Caco-2 (cell line): ENCODE results near the gene SBNO2. TPM values are rescaled to one million over a fixed set of nuclear protein-coding genes. Genes with fewer than 3 reads are reported as not detected.

ENCODE experiments used
- Bru-seq: library from RNA; stranded (reverse); fragments of 400-500 nt; gene quantifications from one replicate; lab custom pipeline; 2021; lab: Mats Ljungman, UMichigan
- BruChase-seq, 2 experiments: library from RNA; stranded (reverse); fragments of 400-500 nt; gene quantifications; one replicate each; lab custom pipeline; 2021; lab: Mats Ljungman, UMichigan
- BruUV-seq: library from RNA; stranded (reverse); fragments of 400-500 nt; replicated peaks from 2 replicates; lab custom pipeline; 2021; lab: Mats Ljungman, UMichigan
- CTCF ChIA-PET: fragments of 300-600 bp; sonication (Branson Sonifier 250); formaldehyde crosslinking; loops from one replicate; lab custom pipeline; 2022; ENCODE audit warnings: antibody characterized with exemption; lab: Charles Lee
- POLR2A ChIA-PET: fragments of 300-600 bp; sonication (Branson Sonifier 250); formaldehyde crosslinking; loops from one replicate; lab custom pipeline; 2022; ENCODE audit warnings: antibody characterized with exemption; lab: Charles Lee
- DNase-seq, 2 experiments: peaks; one replicate each; pipeline versions ENCODE4 v3.0.0 to v3.0.0-alpha.2; 2020 to 2022
- H3K27me3 ChIP-seq: replicated peaks from 2 replicates; pipeline ENCODE4 v1.6.0; 2011; ENCODE audit warnings: low read length; ENCODE audit not compliant: control insufficient read depth, insufficient read depth
- H3K36me3 ChIP-seq: 2 replicates; pipeline ENCODE4 v1.5.1; 2011; ENCODE audit warnings: low read length; ENCODE audit not compliant: control insufficient read depth, insufficient read depth
- H3K4me1 ChIP-seq: fragments of 250-450 bp; sonication (Bioruptor Pico); 2 replicates; pipeline ENCODE4 v1.5.1; 2020; ENCODE audit warnings: mild to moderate bottlenecking
- H3K4me3 ChIP-seq: 2 replicates; pipeline ENCODE4 v1.5.1; 2011; ENCODE audit warnings: low read depth, mild to moderate bottlenecking, control low read depth, low read length
- H3K9me3 ChIP-seq: fragments of 250-450 bp; sonication (Bioruptor Pico); 2 replicates; pipeline ENCODE4 v1.5.1; 2020; ENCODE audit warnings: mild to moderate bottlenecking, moderate library complexity
- H3K27ac Mint-ChIP-seq: one replicate; pipeline ENCODE4 v1.8.0; 2022; ENCODE audit warnings: mixed read lengths; ENCODE audit not compliant: unreplicated experiment
- H3K27me3 Mint-ChIP-seq: one replicate; pipeline ENCODE4 v1.8.0; 2022; ENCODE audit warnings: mixed read lengths; ENCODE audit not compliant: insufficient read depth, unreplicated experiment
- H3K36me3 Mint-ChIP-seq: one replicate; pipeline ENCODE4 v1.8.0; 2022; ENCODE audit warnings: mild to moderate bottlenecking, mixed read lengths; ENCODE audit not compliant: insufficient read depth, unreplicated experiment
- H3K4me1 Mint-ChIP-seq: one replicate; pipeline ENCODE4 v1.8.0; 2022; ENCODE audit warnings: low read depth, mixed read lengths; ENCODE audit not compliant: unreplicated experiment
- H3K4me3 Mint-ChIP-seq: one replicate; pipeline ENCODE4 v1.8.0; 2022; ENCODE audit warnings: mild to moderate bottlenecking, moderate library complexity, mixed read lengths; ENCODE audit not compliant: unreplicated experiment
- H3K9me3 Mint-ChIP-seq: one replicate; pipeline ENCODE4 v1.8.0; 2022; ENCODE audit warnings: mixed read lengths; ENCODE audit not compliant: unreplicated experiment
- intact Hi-C: fragments of 100-400 bp; cut with micrococcal nuclease; formaldehyde crosslinking; loops from one replicate; pipeline ENCODE4 v1.10.0; 2022; ENCODE audit not compliant: unreplicated experiment
- long read RNA-seq: library from polyadenylated mRNA; stranded (forward); transcript quantifications from one replicate; pipeline ENCODE4 v2.0.0, GENCODE V29; 2022
- total RNA-seq: library from RNA; stranded (reverse); gene quantifications from 2 replicates; pipeline ENCODE4 v1.2.3, GENCODE V29; 2022
- TF ChIP-seq, protein P1 (sequence below), 2 experiments: fragments of 200-600 bp in 1 of 2; IDR thresholded peaks; 1 replicate in 1 of 2; 2 replicates in 1 of 2; pipeline versions ENCODE4 v1.5.1 to v1.8.0; 2011 to 2022; ENCODE audit warnings: antibody characterized with exemption in 1 of 2, control low read depth in 1 of 2, inconsistent platforms in 1 of 2, low read depth in 1 of 2, low read length in 1 of 2, mild to moderate bottlenecking in 1 of 2, moderate library complexity in 1 of 2; ENCODE audit not compliant: insufficient read depth in 1 of 2, severe bottlenecking in 1 of 2, unreplicated experiment in 1 of 2

Gene SBNO2, protein sequence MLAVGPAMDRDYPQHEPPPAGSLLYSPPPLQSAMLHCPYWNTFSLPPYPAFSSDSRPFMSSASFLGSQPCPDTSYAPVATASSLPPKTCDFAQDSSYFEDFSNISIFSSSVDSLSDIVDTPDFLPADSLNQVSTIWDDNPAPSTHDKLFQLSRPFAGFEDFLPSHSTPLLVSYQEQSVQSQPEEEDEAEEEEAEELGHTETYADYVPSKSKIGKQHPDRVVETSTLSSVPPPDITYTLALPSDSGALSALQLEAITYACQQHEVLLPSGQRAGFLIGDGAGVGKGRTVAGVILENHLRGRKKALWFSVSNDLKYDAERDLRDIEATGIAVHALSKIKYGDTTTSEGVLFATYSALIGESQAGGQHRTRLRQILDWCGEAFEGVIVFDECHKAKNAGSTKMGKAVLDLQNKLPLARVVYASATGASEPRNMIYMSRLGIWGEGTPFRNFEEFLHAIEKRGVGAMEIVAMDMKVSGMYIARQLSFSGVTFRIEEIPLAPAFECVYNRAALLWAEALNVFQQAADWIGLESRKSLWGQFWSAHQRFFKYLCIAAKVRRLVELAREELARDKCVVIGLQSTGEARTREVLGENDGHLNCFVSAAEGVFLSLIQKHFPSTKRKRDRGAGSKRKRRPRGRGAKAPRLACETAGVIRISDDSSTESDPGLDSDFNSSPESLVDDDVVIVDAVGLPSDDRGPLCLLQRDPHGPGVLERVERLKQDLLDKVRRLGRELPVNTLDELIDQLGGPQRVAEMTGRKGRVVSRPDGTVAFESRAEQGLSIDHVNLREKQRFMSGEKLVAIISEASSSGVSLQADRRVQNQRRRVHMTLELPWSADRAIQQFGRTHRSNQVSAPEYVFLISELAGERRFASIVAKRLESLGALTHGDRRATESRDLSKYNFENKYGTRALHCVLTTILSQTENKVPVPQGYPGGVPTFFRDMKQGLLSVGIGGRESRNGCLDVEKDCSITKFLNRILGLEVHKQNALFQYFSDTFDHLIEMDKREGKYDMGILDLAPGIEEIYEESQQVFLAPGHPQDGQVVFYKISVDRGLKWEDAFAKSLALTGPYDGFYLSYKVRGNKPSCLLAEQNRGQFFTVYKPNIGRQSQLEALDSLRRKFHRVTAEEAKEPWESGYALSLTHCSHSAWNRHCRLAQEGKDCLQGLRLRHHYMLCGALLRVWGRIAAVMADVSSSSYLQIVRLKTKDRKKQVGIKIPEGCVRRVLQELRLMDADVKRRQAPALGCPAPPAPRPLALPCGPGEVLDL (N-terminal part only)
- 37.3 and 41.2 TPM in 2 replicates for total RNA-seq
- Bru-seq, nascent RNA: percentile 47 among the genes with signal in this experiment
- percentile 49 among the genes with signal in this experiment for BruChase-seq, experiment 1, labeled RNA remaining after a 2-hour chase
- percentile 58 among the genes with signal in this experiment for BruChase-seq, experiment 2, labeled RNA remaining after a 6-hour chase
- long read RNA-seq, full-length matches to known transcripts: 10 of 34 reads
- long read RNA-seq, partial matches to known transcripts: 7 of 34 reads
- long read RNA-seq, other reads (novel, unspliced or antisense): 17 of 34 reads

DNA sequence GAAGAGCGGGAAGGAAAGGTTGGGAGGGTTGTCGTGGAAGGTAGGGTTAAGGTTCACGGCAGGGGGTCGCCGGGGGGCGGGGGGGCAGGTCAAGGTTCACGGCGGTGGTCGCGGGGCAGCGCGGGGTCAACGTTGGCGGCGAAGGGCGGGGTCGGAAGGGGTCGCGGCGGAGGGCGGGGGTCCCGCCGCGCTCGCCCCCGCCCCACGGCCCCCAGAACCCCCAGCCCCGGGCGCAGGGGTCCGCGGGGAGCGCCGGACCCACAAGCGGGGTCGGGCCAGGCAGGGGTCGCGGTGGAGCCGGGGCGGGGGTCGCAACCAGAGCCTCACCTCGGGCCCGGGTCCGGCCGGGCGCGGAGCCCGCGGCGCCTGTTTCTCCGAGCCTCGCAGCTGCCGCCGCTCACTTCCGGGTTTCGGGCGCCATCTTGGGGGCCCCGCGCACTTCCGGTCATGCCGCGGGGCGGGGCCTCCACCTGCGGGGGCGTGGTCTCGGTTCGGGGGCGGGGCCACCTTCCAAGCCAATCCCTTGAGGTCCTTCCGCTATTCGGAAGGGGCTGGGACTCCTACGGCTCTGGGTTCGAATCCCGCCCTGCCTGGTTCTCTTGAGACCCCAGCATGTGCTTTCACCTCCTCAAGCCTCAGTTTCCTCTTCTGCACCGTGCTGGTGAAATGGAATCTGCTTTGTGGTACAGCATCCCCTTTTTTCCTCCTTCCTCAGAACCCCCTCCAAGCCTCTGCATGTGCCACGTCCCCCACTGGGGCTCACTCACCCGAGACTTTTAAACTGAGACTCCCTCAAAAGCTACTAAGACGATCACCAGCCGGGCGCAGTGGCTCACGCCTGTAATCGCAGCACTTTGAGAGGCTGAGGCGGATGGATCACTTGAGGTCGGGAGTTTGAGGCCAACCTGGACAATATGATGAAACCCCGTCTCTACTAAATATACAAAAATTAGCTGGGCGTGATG, at the start of gene SBNO2:
TSS of gene SBNO2 (minus strand) at position 424 of the 965 bp plus-strand sequence. CDS start 19,992 bp downstream, outside the sequence.
- Mint-ChIP-seq H3K4me3 (peak within 1 kb of the TSS; percentile 97), H3K27me3 (no peaks in the 10 kb centered on the region), H3K9me3 (no peaks in the 10 kb centered on the region), H3K4me1 (peaks cover 9% of the 10 kb centered on the region), H3K36me3 (peaks cover 11% of the 10 kb centered on the region), H3K27ac (peak within 1 kb of the TSS; percentile 96)
- H3K9me3 ChIP-seq: no peaks in the 10 kb centered on the region
- TF ChIP-seq, protein P1, sequence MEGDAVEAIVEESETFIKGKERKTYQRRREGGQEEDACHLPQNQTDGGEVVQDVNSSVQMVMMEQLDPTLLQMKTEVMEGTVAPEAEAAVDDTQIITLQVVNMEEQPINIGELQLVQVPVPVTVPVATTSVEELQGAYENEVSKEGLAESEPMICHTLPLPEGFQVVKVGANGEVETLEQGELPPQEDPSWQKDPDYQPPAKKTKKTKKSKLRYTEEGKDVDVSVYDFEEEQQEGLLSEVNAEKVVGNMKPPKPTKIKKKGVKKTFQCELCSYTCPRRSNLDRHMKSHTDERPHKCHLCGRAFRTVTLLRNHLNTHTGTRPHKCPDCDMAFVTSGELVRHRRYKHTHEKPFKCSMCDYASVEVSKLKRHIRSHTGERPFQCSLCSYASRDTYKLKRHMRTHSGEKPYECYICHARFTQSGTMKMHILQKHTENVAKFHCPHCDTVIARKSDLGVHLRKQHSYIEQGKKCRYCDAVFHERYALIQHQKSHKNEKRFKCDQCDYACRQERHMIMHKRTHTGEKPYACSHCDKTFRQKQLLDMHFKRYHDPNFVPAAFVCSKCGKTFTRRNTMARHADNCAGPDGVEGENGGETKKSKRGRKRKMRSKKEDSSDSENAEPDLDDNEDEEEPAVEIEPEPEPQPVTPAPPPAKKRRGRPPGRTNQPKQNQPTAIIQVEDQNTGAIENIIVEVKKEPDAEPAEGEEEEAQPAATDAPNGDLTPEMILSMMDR (IDR thresholded peaks at IDR 0.05; ENCODE audit: insufficient read depth in 1 of 2, low read depth in 1 of 2, low read length in 1 of 2, severe bottlenecking in 1 of 2, unreplicated experiment in 1 of 2): no peak
- ChIA-PET POLR2A (interaction anchor here (0.6 kb wide), 1 partner anchor 84 kb away, joined by 4 read pairs; no protein-coding TSS in a partner anchor), CTCF (no interaction called here)
- intact Hi-C loops: no loop called here
- H3K36me3 ChIP-seq: no peaks in the 10 kb centered on the region
- peak within 1 kb of the TSS; percentile 89 for H3K4me3 ChIP-seq
- H3K4me1 ChIP-seq: 0 out of 2 replicates have a peak, but pooled peaks cover 3% of the 10 kb centered on the region
- DNase-seq: peak; percentile 89 to 96
- no TSS peak for BruUV-seq
- H3K27me3 ChIP-seq: no peaks in the 10 kb centered on the region

DNA sequence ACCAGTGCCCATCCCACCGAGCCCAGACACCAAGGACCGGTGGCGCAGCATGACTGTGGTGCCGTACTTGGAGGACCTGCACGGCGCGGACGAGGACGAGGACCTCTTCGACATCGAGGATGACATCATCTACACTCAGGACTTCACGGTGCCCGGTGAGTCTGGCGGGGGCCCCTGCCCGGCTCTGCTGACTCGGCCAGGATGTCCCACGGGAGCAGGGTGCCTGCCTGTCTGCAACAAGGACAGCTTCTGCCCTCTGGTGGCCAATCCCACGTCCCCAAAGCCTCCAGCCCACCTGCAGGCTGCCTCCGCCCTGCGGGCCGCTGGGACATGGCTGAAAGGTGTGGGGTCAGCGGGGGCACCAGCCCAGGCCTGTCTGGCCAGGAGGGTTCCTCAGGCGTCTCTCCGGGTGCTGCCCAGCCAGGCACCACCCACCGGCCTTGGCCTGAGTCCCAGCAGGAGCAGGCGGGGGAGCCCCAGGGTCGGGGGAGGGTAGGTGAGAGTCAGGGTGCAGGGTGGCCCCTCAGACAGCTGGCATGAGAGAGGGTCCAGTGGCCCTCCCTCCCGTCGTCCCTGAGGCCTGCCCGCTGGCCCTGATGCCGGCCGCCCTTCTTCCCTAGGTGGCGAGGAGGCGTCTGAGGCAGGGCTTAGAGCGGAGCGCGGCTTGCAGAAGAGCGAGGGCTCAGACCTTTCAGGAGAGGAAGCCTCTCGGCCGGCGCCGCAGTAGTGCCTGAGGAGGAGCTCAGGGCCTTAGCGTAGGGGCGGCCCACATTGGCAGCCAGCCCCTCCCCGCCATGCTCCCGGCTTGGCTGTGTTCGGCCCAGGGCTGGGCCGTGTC, 49.2 kb upstream of the SBNO2 start:
- Mint-ChIP-seq H3K9me3 (no peaks in the 10 kb centered on the region), H3K36me3 (peaks cover 20% of the 10 kb centered on the region), H3K4me3 (no peak overlapping the region), H3K27ac (no peak overlapping the region), H3K4me1 (no peaks in the 10 kb centered on the region), H3K27me3 (no peaks in the 10 kb centered on the region)
- Histone ChIP-seq H3K36me3 (peaks cover 2% of the 10 kb centered on the region), H3K4me1 (no peaks in the 10 kb centered on the region), H3K4me3 (no peak overlapping the region), H3K9me3 (no peaks in the 10 kb centered on the region), H3K27me3 (no peaks in the 10 kb centered on the region)
- POLR2A ChIA-PET: no interaction called here
- TF ChIP-seq, protein P1 (IDR thresholded peaks at IDR 0.05; ENCODE audit: insufficient read depth in 1 of 2, low read depth in 1 of 2, low read length in 1 of 2, severe bottlenecking in 1 of 2, unreplicated experiment in 1 of 2): peak; percentile 31 to 71
- CTCF ChIA-PET: interaction anchor here (0.9 to 1.0 kb wide), 2 partner anchors 18 to 125 kb away, joined by 3 read pairs; partner anchors contain the start of gene ATP5F1D
- intact Hi-C loops: no loop called here
- DNase-seq: peak in 1 of 2 experiments; percentile 73
- BruUV-seq: no TSS peak
